ENCODE results near the gene ENPP6. TPM values are rescaled to one million over a fixed set of nuclear protein-coding genes. Genes with fewer than 3 reads are reported as not detected.

ENPP6 gene
- total and polyA plus RNA-seq, 8 donors: 0.05 to 1.5 (median 0.24) TPM; not detected in 3

DNA sequence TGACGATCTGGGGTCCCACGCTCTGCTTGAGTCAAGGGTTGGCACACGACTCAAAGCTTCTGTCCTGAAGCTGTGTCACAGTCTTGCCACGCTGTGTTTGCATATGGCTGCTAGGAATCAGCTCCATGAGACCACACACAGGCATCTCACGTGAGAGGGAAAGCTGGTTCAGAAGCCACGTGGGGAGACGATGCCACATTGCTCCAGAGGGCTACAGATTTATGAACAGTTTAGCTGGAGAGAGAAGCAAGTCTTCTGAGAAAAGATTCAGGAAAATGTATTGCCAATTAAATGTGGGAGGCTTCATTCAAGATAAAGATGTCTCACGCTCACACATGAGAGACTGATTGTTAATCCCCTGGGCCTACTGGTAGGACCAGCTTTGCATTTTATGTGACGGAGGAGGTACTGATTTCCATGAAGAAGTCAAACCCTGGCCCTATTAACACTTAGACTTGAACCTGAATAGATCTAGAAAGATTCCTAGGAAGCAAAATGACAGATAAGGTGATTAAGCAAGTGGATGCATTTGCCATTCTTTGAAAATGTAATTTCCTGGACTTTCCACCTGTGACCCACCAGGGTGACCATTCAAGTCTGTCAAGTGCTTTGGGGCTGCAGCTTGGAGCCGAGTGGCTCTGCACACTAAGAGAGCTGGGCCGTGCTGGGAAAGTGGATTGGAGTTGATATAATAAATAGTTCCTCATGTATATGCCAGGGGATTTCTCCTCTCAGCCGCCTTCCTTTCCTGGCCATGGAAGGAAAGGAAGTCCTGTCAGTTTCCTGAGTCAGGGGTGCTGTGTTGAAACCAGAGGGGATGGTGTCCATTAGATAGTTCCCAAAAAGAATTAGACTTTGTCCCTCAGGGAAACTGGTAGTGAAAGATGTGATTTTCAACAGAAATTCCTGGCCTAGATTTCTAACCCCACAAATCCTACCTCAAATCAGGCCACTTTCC, 29.0 kb downstream of the ENPP6 start:
- H3K4me3 ChIP-seq: no peak overlapping the region
- intact Hi-C loops (cut with DNase I): no loop called here
- no peak for FAIRE-seq
- TF ChIP-seq, protein P1, sequence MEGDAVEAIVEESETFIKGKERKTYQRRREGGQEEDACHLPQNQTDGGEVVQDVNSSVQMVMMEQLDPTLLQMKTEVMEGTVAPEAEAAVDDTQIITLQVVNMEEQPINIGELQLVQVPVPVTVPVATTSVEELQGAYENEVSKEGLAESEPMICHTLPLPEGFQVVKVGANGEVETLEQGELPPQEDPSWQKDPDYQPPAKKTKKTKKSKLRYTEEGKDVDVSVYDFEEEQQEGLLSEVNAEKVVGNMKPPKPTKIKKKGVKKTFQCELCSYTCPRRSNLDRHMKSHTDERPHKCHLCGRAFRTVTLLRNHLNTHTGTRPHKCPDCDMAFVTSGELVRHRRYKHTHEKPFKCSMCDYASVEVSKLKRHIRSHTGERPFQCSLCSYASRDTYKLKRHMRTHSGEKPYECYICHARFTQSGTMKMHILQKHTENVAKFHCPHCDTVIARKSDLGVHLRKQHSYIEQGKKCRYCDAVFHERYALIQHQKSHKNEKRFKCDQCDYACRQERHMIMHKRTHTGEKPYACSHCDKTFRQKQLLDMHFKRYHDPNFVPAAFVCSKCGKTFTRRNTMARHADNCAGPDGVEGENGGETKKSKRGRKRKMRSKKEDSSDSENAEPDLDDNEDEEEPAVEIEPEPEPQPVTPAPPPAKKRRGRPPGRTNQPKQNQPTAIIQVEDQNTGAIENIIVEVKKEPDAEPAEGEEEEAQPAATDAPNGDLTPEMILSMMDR (IDR thresholded peaks at IDR 0.05): no peak
- WGBS, 2 donors: 73 to 79% methylated on average over 12 of the region's 12 CpGs
- H3K4me1 ChIP-seq: no peaks in the 10 kb centered on the region
- ATAC-seq: no peak
- no peaks in the 10 kb centered on the region for H3K36me3 ChIP-seq
- H3K27ac ChIP-seq: no peak overlapping the region
- H3K9me3 ChIP-seq: no peaks in the 10 kb centered on the region
- DNase-seq: no peak
- H3K27me3 ChIP-seq: no peaks in the 10 kb centered on the region

DNA sequence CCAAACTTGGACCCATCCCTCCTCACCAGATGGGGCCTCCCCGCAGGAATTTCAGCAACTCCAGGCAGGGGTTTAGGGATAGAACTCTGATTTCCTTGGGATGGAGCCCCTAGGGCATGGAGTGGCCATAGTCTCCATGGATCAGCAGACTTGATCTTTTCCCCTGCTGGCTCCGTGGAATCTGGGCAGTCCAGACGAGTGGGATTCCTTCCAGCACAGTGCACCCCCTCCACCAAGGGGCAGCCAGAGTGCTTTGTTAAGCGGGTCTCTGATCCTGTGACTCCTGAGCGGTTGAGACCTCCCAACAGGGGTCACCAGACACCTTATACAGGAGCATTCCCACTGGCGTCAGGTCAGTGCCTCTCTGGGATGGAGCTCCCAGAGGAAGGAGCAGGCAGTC, 40.4 kb downstream of the ENPP6 start:
- 73 to 79% methylated on average over 6 of the region's 6 CpGs for WGBS, 2 donors
- Histone ChIP-seq H3K27me3 (no peaks in the 10 kb centered on the region), H3K27ac (no peak overlapping the region), H3K36me3 (no peaks in the 10 kb centered on the region), H3K4me3 (no peak overlapping the region), H3K9me3 (no peaks in the 10 kb centered on the region), H3K4me1 (no peaks in the 10 kb centered on the region)
- DNase-seq (no peak), FAIRE-seq (no peak), ATAC-seq (no peak)
- TF ChIP-seq, protein P1 (IDR thresholded peaks at IDR 0.05): no peak
- intact Hi-C loops (cut with DNase I): no loop called here

DNA sequence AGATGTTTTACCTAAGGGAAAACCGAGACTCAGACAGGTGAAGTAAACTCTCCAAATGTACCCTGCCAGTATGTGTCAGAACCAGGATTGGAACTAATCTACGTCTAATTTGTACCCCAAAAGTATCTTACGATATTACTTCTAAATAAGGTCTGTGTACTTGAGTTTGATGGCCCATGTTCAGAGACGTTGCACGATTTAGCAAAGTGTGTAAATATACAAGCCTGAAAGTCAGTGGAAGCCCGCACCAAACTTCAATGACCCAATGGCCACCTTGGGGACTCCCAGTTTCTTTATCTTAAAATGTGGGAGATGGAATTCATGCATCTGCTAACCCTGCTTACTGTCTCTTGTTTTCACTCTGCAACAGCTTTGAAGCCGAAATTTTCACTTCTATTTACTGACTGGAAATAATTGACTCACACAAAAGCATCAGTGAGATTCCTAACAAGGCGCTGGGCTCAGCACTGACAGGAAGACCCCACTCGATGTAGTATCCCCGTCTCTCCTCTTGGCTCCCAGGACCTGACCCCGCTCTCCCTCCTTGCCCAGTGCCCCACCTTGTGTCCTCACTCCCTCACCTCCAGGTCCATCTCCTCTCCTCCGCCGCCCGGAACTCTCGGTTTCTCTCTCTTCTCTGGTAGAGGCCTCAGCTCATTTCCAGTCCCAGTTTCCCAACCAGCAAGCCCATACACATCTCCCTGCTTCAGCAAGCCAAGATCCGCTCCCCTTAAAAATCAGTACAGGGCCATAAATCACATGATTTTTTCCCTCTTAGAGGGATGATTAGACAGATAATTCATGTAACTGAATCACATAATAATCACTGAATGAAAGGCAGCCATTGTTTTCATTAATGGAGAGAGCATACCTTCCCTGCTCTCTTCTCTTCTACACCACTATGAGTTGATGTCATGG, 42.8 kb downstream of the ENPP6 start:
- no peaks in the 10 kb centered on the region for H3K27me3 ChIP-seq
- no peak overlapping the region for H3K27ac ChIP-seq
- no peak overlapping the region for H3K4me3 ChIP-seq
- DNase-seq: no peak
- intact Hi-C loops (cut with DNase I): no loop called here
- H3K4me1 ChIP-seq: no peaks in the 10 kb centered on the region
- no peaks in the 10 kb centered on the region for H3K9me3 ChIP-seq
- no peak for ATAC-seq
- H3K36me3 ChIP-seq: no peaks in the 10 kb centered on the region
- FAIRE-seq: no peak
- WGBS, 2 donors: 71 to 73% methylated on average over 16 of the region's 16 CpGs
- TF ChIP-seq, protein P1 (IDR thresholded peaks at IDR 0.05): no peak

DNA sequence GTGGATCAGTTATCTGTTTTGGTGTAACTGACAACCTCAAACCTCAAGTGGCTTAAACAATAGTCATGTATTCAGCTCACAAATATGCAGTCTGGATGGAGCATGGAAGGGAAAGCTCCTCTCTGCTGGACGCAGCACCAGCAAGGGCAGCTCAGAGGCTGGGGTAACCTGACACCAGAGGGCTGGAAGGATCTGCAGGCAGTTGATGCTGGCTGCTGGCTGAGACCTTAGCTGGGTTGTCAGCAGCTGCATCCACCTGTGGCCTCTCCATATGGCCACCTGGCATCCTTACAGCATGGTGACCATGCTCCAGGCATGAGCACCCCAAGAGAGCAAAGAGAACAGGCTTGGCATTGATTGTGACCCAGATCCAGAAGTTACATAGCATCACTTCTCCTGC, 46.7 kb downstream of the ENPP6 start:
- FAIRE-seq (no peak), ATAC-seq (no peak), DNase-seq (no peak)
- WGBS, 2 donors: 46 to 57% methylated on average over 1 of the region's 1 CpG
- H3K27me3 ChIP-seq: no peaks in the 10 kb centered on the region
- no peak overlapping the region for H3K27ac ChIP-seq
- intact Hi-C loops (cut with DNase I): no loop called here
- no peaks in the 10 kb centered on the region for H3K36me3 ChIP-seq
- no peaks in the 10 kb centered on the region for H3K4me1 ChIP-seq
- no peaks in the 10 kb centered on the region for H3K9me3 ChIP-seq
- no peak overlapping the region for H3K4me3 ChIP-seq
- TF ChIP-seq, protein P1 (IDR thresholded peaks at IDR 0.05): no peak
